ENCODE results near the gene SLC1A3.

The SLC1A3 gene

DNA sequence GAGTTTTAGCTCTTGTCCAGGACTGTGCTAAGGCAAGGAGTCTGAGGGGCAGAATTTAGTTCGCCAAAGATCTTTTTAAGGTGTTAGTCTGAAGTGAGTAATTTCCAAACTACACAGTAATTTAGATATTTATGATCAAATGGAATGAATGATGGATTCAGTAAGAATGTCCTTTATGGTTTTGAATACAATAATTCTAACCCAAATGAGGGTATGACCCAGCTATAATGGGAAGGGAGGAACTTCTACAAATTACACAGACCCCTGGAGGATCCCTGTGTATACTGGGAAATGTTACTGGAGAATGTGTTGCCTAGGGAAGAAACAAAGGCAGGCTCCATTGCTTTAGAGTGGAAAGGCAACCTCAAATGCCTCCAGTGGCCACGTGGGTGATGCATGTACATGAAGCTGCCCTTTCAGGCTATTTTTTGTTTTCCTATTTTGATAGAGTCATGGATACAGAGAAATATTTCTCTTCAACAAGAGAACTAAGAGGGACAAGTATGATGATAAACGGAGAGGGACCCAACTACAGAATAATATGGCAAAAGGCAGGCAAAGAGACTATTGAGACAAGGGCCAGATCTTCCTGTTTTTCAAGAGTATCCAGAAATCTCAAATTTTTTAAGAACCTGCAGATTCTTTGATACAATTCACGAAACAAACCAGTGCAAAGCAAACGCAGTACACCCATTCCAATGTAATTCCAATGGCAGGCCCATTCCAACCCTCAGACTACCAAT lies 25.4 kb downstream of the SLC1A3 start:
- H3K27me3 ChIP-seq (ENCODE audit: low read depth, low read length) = 0 out of 2 replicates have a peak, but pooled peaks cover 5% of the 10 kb centered on the region
- H3K9me3 ChIP-seq (ENCODE audit: insufficient read depth, low read length) = no peaks in the 10 kb centered on the region
- TF ChIP-seq, protein P1, sequence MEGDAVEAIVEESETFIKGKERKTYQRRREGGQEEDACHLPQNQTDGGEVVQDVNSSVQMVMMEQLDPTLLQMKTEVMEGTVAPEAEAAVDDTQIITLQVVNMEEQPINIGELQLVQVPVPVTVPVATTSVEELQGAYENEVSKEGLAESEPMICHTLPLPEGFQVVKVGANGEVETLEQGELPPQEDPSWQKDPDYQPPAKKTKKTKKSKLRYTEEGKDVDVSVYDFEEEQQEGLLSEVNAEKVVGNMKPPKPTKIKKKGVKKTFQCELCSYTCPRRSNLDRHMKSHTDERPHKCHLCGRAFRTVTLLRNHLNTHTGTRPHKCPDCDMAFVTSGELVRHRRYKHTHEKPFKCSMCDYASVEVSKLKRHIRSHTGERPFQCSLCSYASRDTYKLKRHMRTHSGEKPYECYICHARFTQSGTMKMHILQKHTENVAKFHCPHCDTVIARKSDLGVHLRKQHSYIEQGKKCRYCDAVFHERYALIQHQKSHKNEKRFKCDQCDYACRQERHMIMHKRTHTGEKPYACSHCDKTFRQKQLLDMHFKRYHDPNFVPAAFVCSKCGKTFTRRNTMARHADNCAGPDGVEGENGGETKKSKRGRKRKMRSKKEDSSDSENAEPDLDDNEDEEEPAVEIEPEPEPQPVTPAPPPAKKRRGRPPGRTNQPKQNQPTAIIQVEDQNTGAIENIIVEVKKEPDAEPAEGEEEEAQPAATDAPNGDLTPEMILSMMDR (IDR thresholded peaks at IDR 0.05; ENCODE audit: low read depth, low read length) = no peak
- no peak for TF ChIP-seq EZH2phosphoT487 (IDR thresholded peaks at IDR 0.05; ENCODE audit: low read depth)
- no peaks in the 10 kb centered on the region for H3K79me2 ChIP-seq (ENCODE audit: low read length)
- H3K4me2 ChIP-seq (ENCODE audit: low read length) = peak overlapping the region; percentile 60
- peaks cover 27% of the 10 kb centered on the region for H3K4me1 ChIP-seq (ENCODE audit: low read length)
- H2AFZ ChIP-seq (ENCODE audit: low read depth, low read length) = no peak overlapping the region
- no peak overlapping the region for H3K27ac ChIP-seq (ENCODE audit: low read length)
- no peaks in the 10 kb centered on the region for H3K36me3 ChIP-seq (replicated peaks; ENCODE audit: low read depth, low read length)
- H3K9ac ChIP-seq (ENCODE audit: low read length) = no peak overlapping the region
- no peak overlapping the region for H3K4me3 ChIP-seq (ENCODE audit: low read length)
- no peaks in the 10 kb centered on the region for H4K20me1 ChIP-seq (ENCODE audit: insufficient read depth, low read length)

DNA sequence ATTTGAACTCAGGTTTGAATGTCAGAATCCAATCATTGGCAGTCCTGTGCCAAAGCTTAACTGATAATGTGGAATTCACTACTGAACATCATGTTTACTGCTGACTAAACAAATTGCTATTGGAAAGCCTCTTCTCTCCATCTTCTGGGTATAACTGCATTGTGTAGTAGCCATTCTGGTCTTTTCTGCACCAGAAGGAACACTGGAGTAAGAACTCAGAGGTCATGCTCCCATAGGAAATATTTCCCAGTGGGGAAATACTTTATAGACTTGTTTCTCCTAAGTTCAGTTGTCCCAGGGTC lies 25.9 kb downstream of the SLC1A3 start:
- H3K4me1 ChIP-seq (ENCODE audit: low read length) = peaks cover 27% of the 10 kb centered on the region
- no peaks in the 10 kb centered on the region for H4K20me1 ChIP-seq (ENCODE audit: insufficient read depth, low read length)
- no peak overlapping the region for H3K4me3 ChIP-seq (ENCODE audit: low read length)
- H3K9me3 ChIP-seq (ENCODE audit: insufficient read depth, low read length) = no peaks in the 10 kb centered on the region
- H3K9ac ChIP-seq (ENCODE audit: low read length) = no peak overlapping the region
- no peak overlapping the region for H2AFZ ChIP-seq (ENCODE audit: low read depth, low read length)
- H3K36me3 ChIP-seq (replicated peaks; ENCODE audit: low read depth, low read length) = no peaks in the 10 kb centered on the region
- H3K4me2 ChIP-seq (ENCODE audit: low read length) = no peak overlapping the region
- H3K27me3 ChIP-seq (ENCODE audit: low read depth, low read length) = 0 out of 2 replicates have a peak, but pooled peaks cover 5% of the 10 kb centered on the region
- no peaks in the 10 kb centered on the region for H3K79me2 ChIP-seq (ENCODE audit: low read length)
- no peak for TF ChIP-seq EZH2phosphoT487 (IDR thresholded peaks at IDR 0.05; ENCODE audit: low read depth)
- TF ChIP-seq, protein P1 (IDR thresholded peaks at IDR 0.05; ENCODE audit: low read depth, low read length) = no peak
- H3K27ac ChIP-seq (ENCODE audit: low read length) = no peak overlapping the region

DNA sequence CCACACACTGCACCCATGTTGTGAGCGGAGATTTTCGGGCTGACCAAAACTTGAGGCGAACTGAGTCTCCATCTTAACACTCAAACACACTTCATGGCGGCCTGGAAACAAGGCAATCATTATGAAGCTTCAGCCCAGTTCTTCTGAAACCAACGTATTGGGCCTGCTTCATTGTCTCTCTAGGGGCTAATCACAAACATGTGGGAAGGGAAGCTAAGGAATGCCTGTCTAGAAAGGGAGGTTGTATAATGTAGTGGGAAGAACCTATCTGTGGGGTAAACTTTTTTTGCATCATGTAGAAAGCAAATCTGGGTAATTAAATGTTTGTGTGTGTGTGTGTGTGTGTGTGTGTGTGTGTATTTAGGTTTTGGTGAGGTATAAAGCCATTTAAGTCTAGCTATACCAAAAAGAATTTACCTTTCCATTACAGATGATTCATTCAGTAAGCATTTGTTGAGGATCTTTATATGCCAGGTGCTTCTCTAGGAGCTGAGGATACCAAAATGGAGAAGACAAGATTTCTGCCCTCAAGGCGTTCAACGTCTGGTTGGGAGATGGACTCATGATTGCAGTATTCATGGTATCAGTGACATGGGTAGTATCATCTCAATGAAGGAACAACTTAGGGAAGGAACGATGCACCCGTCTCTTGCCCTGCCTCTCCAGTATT lies 29.4 kb downstream of the SLC1A3 start:
- no peak for TF ChIP-seq EZH2phosphoT487 (IDR thresholded peaks at IDR 0.05; ENCODE audit: low read depth)
- no peaks in the 10 kb centered on the region for H4K20me1 ChIP-seq (ENCODE audit: insufficient read depth, low read length)
- H3K4me1 ChIP-seq (ENCODE audit: low read length) = peaks cover 11% of the 10 kb centered on the region
- H3K4me3 ChIP-seq (ENCODE audit: low read length) = no peak overlapping the region
- H2AFZ ChIP-seq (ENCODE audit: low read depth, low read length) = no peak overlapping the region
- no peaks in the 10 kb centered on the region for H3K79me2 ChIP-seq (ENCODE audit: low read length)
- H3K9me3 ChIP-seq (ENCODE audit: insufficient read depth, low read length) = no peaks in the 10 kb centered on the region
- H3K9ac ChIP-seq (ENCODE audit: low read length) = no peak overlapping the region
- no peak overlapping the region for H3K27ac ChIP-seq (ENCODE audit: low read length)
- H3K36me3 ChIP-seq (replicated peaks; ENCODE audit: low read depth, low read length) = no peaks in the 10 kb centered on the region
- peaks cover 9% of the 10 kb centered on the region; the same call in 1 of the 2 replicates for H3K27me3 ChIP-seq (ENCODE audit: low read depth, low read length)
- no peak overlapping the region for H3K4me2 ChIP-seq (ENCODE audit: low read length)

DNA sequence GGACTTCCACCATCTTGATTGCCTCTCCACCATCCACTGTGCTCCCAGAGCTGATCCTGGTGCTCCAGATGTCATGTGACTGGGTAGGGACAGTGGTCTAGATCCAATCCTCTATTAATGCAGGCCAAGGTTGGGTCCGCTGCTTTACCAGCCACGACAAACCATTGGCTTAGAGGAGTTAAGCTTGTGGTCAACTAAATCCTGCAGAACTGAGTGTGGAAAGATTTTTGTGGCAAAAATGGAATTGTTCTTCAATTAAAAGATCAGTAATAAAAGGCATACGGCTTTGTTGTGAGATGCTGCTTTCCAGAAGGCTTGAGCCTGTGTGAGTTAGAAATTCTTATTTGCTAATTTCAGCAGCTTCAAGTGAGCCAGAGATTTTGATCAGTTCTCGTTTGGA lies 30.7 kb downstream of the SLC1A3 start:
- Histone ChIP-seq H3K36me3 (replicated peaks; ENCODE audit: low read depth, low read length) (no peaks in the 10 kb centered on the region), H3K9ac (ENCODE audit: low read length) (no peak overlapping the region), H3K4me2 (ENCODE audit: low read length) (no peak overlapping the region), H4K20me1 (ENCODE audit: insufficient read depth, low read length) (no peaks in the 10 kb centered on the region), H3K4me1 (ENCODE audit: low read length) (no peaks in the 10 kb centered on the region), H3K9me3 (ENCODE audit: insufficient read depth, low read length) (no peaks in the 10 kb centered on the region), H3K79me2 (ENCODE audit: low read length) (no peaks in the 10 kb centered on the region), H3K4me3 (ENCODE audit: low read length) (no peak overlapping the region), H3K27ac (ENCODE audit: low read length) (no peak overlapping the region), H2AFZ (ENCODE audit: low read depth, low read length) (no peak overlapping the region), H3K27me3 (ENCODE audit: low read depth, low read length) (peaks cover 16% of the 10 kb centered on the region)
- TF ChIP-seq, protein P1 (IDR thresholded peaks at IDR 0.05; ENCODE audit: low read depth, low read length) = no peak
- TF ChIP-seq EZH2phosphoT487 (IDR thresholded peaks at IDR 0.05; ENCODE audit: low read depth) = no peak

Measured in OCI-LY3 (cell line).